HCT116 (cell line): ENCODE results near the gene STAB1. TPM values are rescaled to one million over a fixed set of nuclear protein-coding genes. Genes with fewer than 3 reads are reported as not detected.

ENCODE experiments used
- ATAC-seq: fragments of 200-7000 bp; cut with Tn5 transposase; 2 replicates; pipeline ENCODE4 v1.9.1; 2020; ENCODE audit warnings: mild to moderate bottlenecking, moderate library complexity
- BruUV-seq: library from RNA; stranded (reverse); fragments of 400-500 nt; replicated peaks from 2 replicates; lab custom pipeline; 2021; lab: Mats Ljungman, UMichigan
- CTCF ChIA-PET: fragments of 300-600 bp; sonication (Branson Sonifier 250); formaldehyde crosslinking; loops from one replicate; lab custom pipeline; 2021; ENCODE audit warnings: antibody characterized with exemption; lab: Charles Lee
- POLR2A ChIA-PET: fragments of 300-600, 350-600 bp; sonication (Branson Sonifier 250); formaldehyde crosslinking; loops from one replicate; lab custom pipeline; 2021; ENCODE audit warnings: antibody characterized with exemption; lab: Charles Lee
- RAD21 ChIA-PET, 2 experiments: fragments of 300-600 bp; sonication (Branson Sonifier 250); formaldehyde crosslinking; loops; one replicate each; lab custom pipeline; 2023; ENCODE audit warnings: low total read pairs in 2 of 2; ENCODE audit not compliant: uncharacterized antibody in 2 of 2, unreplicated experiment in 2 of 2, low non-redundant PET in 1 of 2; lab: Charles Lee
- DNase-seq: peaks from one replicate; pipeline ENCODE4 v3.0.0-alpha.2; 2010; ENCODE audit warnings: low read depth, low spot score
- H2AFZ ChIP-seq: fragments of 200-600 bp; shearing (Covaris generic), sonication (generic); 2 replicates; pipeline ENCODE4 v1.6.1; 2017; ENCODE audit warnings: low read depth, mixed run types, mixed read lengths, antibody characterized with exemption, low read length; ENCODE audit not compliant: poor library complexity, severe bottlenecking
- H3K27ac ChIP-seq: 2 replicates; pipeline ENCODE4 v1.5.1; 2012; ENCODE audit warnings: low read depth, low read length
- H3K27me3 ChIP-seq: fragments of 200-600 bp; sonication (generic); 2 replicates; pipeline ENCODE4 v1.6.1; 2016; ENCODE audit warnings: mixed run types, low read length, mixed read lengths; ENCODE audit not compliant: insufficient read depth
- H3K36me3 ChIP-seq, 2 experiments: fragments of 200-500 bp in 1 of 2; fragments of 200-600 bp in 1 of 2; sonication (Bioruptor generic) in 1 of 2; sonication (generic) in 1 of 2; 2 replicates each; pipeline versions ENCODE4 v1.5.1 to v1.6.1; 2014 to 2016; ENCODE audit warnings: low read length in 2 of 2, inconsistent platforms in 1 of 2, mixed read lengths in 1 of 2, mixed run types in 1 of 2; ENCODE audit not compliant: insufficient read depth in 2 of 2, control insufficient read depth in 1 of 2
- H3K4me1 ChIP-seq, 2 experiments: fragments of 200-600 bp in 1 of 2; sonication (generic) in 1 of 2; 2 replicates each; pipeline versions ENCODE4 v1.5.1 to v1.6.1; 2012 to 2017; ENCODE audit warnings: low read length in 2 of 2, inconsistent platforms in 1 of 2, mild to moderate bottlenecking in 1 of 2, mixed read lengths in 1 of 2, mixed run types in 1 of 2, moderate library complexity in 1 of 2; ENCODE audit not compliant: insufficient read depth in 2 of 2, control insufficient read depth in 1 of 2
- H3K4me2 ChIP-seq: fragments of 200-600 bp; sonication (generic); 2 replicates; pipeline ENCODE4 v1.6.1; 2017; ENCODE audit warnings: mixed run types, low read length, mixed read lengths
- H3K4me3 ChIP-seq, 2 experiments: fragments of 200-600 bp in 1 of 2; sonication (generic) in 1 of 2; replicated peaks in 1 of 2; 2 replicates each; pipeline ENCODE4 v1.5.1; 2011 to 2016; ENCODE audit warnings: low read length in 2 of 2, control low read depth in 1 of 2, low read depth in 1 of 2, mild to moderate bottlenecking in 1 of 2, mixed read lengths in 1 of 2, mixed run types in 1 of 2
- H3K79me2 ChIP-seq: fragments of 200-600 bp; sonication (generic); 2 replicates; pipeline ENCODE4 v1.6.1; 2017; ENCODE audit warnings: mild to moderate bottlenecking, mixed run types, low read length, moderate library complexity, mixed read lengths; ENCODE audit not compliant: insufficient read depth
- H3K9ac ChIP-seq: fragments of 200-600 bp; sonication (generic); 2 replicates; pipeline ENCODE4 v1.6.1; 2016; ENCODE audit warnings: low read length, mixed read lengths
- H3K9me2 ChIP-seq: fragments of 200-600 bp; sonication (generic), shearing (Covaris generic); 2 replicates; pipeline ENCODE4 v1.6.1; 2017; ENCODE audit warnings: mixed run types, mild to moderate bottlenecking, moderate library complexity; ENCODE audit not compliant: insufficient read depth
- H3K9me3 ChIP-seq, 2 experiments: fragments of 200-500 bp in 1 of 2; fragments of 200-600 bp in 1 of 2; sonication (Bioruptor generic) in 1 of 2; sonication (generic) in 1 of 2; 2 replicates each; pipeline ENCODE4 v1.6.1; 2014 to 2017; ENCODE audit warnings: low read length in 2 of 2, mixed read lengths in 2 of 2, inconsistent platforms in 1 of 2, low read depth in 1 of 2, mild to moderate bottlenecking in 1 of 2, mixed run types in 1 of 2, moderate library complexity in 1 of 2; ENCODE audit not compliant: control insufficient read depth in 1 of 2, insufficient read depth in 1 of 2
- H4K20me1 ChIP-seq: fragments of 200-600 bp; sonication (generic), shearing (Covaris generic); 2 replicates; pipeline ENCODE4 v1.6.1; 2017; ENCODE audit warnings: mixed run types, mild to moderate bottlenecking, moderate library complexity; ENCODE audit not compliant: insufficient read depth
- CBX3 ChIP-seq: IDR thresholded peaks from 2 replicates; pipeline ENCODE4 v1.6.1; 2012; ENCODE audit warnings: low read depth
- CEBPB ChIP-seq: IDR thresholded peaks from 2 replicates; pipeline ENCODE4 v1.6.1; 2012; ENCODE audit warnings: low read depth
- CTCF ChIP-seq, 3 experiments: fragments of 200-600 bp in 1 of 3; sonication (generic) in 1 of 3; IDR thresholded peaks in 2 of 3; conservative IDR thresholded peaks in 1 of 3; 2 replicates each; pipeline ENCODE4 v1.5.1; 2012 to 2017; ENCODE audit warnings: low read depth in 2 of 3, low read length in 2 of 3, antibody characterized with exemption in 1 of 3, borderline replicate concordance in 1 of 3, control low read depth in 1 of 3, mild to moderate bottlenecking in 1 of 3, mixed read lengths in 1 of 3, mixed run types in 1 of 3, moderate library complexity in 1 of 3; ENCODE audit not compliant: insufficient read depth in 1 of 3
- EGR1 ChIP-seq: IDR thresholded peaks from 2 replicates; pipeline ENCODE4 v1.6.1; 2012; ENCODE audit warnings: low read depth
- ELF1 ChIP-seq: IDR thresholded peaks from 2 replicates; pipeline ENCODE4 v1.6.1; 2012; ENCODE audit warnings: low read depth, borderline replicate concordance
- EZH2 ChIP-seq: fragments of 200-600 bp; sonication (generic); IDR thresholded peaks from 2 replicates; pipeline ENCODE4 v1.6.1; 2017; ENCODE audit warnings: antibody characterized with exemption, mixed run types
- EZH2phosphoT487 ChIP-seq: fragments of 200-600 bp; IDR thresholded peaks from 2 replicates; pipeline ENCODE4 v1.6.1; 2018; ENCODE audit warnings: antibody characterized with exemption, borderline replicate concordance
- MAX ChIP-seq: IDR thresholded peaks from 2 replicates; pipeline ENCODE4 v1.6.1; 2012
- POLR2A ChIP-seq: IDR thresholded peaks from 2 replicates; pipeline ENCODE4 v1.7.0; 2011; ENCODE audit warnings: borderline replicate concordance; ENCODE audit not compliant: insufficient read depth, insufficient read length; ENCODE audit errors: extremely low read depth
- RAD21 ChIP-seq: IDR thresholded peaks from 2 replicates; pipeline ENCODE4 v1.6.1; 2012; ENCODE audit warnings: low read depth, mild to moderate bottlenecking
- SIN3A ChIP-seq: IDR thresholded peaks from 2 replicates; pipeline ENCODE4 v1.6.1; 2012; ENCODE audit warnings: low read depth
- SP1 ChIP-seq: IDR thresholded peaks from 2 replicates; pipeline ENCODE4 v1.6.1; 2012; ENCODE audit warnings: low read depth
- SRF ChIP-seq: IDR thresholded peaks from 2 replicates; pipeline ENCODE4 v1.6.1; 2012; ENCODE audit warnings: low read depth
- TCF7L2 ChIP-seq: IDR thresholded peaks from 2 replicates; pipeline ENCODE4 v1.7.0; 2011; ENCODE audit warnings: borderline replicate concordance, inconsistent platforms; ENCODE audit not compliant: insufficient read depth, insufficient read length; ENCODE audit errors: extremely low read depth
- ZFX ChIP-seq: fragments of 450-650 bp; IDR thresholded peaks from 2 replicates; pipeline ENCODE4 v1.6.1; 2017
- intact Hi-C: fragments of 100-400 bp; cut with micrococcal nuclease; formaldehyde crosslinking; loops from 2 replicates; pipeline ENCODE4 v1.10.0; 2022
- total RNA-seq: library from RNA; stranded (reverse); gene quantifications from one replicate; pipeline ENCODE4 v1.2.1, GENCODE V29; 2021; ENCODE audit not compliant: unreplicated experiment
- TF ChIP-seq, protein P1 (sequence below): IDR thresholded peaks from 2 replicates; pipeline ENCODE4 v1.6.1; 2012; ENCODE audit warnings: low read depth
- TF ChIP-seq, protein P2 (sequence below): IDR thresholded peaks from 2 replicates; pipeline ENCODE4 v1.6.1; 2011; ENCODE audit warnings: mild to moderate bottlenecking, low read length, moderate library complexity; ENCODE audit not compliant: insufficient replicate concordance; ENCODE audit errors: extremely low read depth
- TF ChIP-seq, protein P3 (sequence below): IDR thresholded peaks from 2 replicates; pipeline ENCODE4 v1.6.1; 2012

The STAB1 gene
- total RNA-seq, 1 experiment from 2014 or later = 0.44 TPM

DNA sequence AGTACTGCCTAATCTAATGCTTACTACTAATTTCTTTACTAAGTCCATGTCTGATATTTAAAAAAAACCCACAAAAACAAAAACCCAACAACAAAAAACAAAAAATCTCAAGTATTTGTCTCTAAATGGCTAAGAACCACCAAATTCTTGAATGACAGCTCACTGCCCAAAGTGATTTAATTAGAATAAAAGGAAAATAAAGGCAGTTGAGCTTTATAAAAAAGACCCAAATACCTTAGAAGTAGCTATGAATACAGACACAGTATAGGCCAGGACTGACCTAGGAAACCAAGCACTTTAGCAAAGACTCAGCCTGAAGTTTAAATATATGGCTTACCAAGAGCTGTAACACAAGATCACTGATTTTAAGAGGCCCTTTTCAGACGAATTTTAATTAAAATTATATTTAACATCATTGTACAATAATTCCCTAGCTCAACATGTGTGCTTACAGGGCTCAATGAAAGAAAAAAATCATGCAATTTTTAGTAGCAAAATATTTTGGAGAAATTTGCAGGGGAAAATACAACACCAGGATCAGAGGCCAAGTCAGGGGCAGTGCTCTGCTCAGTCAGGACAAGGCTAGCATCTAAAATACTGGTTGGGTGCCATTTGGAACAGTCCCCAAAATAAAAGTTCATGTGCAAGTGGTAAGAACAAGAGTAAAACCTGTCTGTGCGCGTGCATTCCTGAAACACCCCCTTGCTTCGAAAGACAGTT lies 66.0 kb downstream of the STAB1 start:
- Histone ChIP-seq H3K79me2 (no peaks in the 10 kb centered on the region), H3K9ac (no peak overlapping the region), H3K27me3 (no peaks in the 10 kb centered on the region), H3K4me3 (no peak overlapping the region), H3K9me2 (no peaks in the 10 kb centered on the region), H4K20me1 (no peaks in the 10 kb centered on the region; the same call in 1 of the 2 replicates), H3K4me2 (no peak overlapping the region), H3K36me3 (peaks cover 18 to 23% of the 10 kb centered on the region in 2 experiments), H3K4me1 (no peaks in the 10 kb centered on the region), H3K9me3 (no peaks in the 10 kb centered on the region), H2AFZ (no peak overlapping the region), H3K27ac (no peak overlapping the region)
- intact Hi-C loops = no loop called here
- BruUV-seq = no TSS peak
- POLR2A ChIA-PET = interaction anchor here (1.3 kb wide), 1 partner anchor 25 kb away, joined by 3 read pairs; the partner anchor contains the start of gene UQCC5
- DNase-seq = no peak
- ATAC-seq = no peak
- RAD21 ChIA-PET = no interaction called here
- CTCF ChIA-PET = interaction anchor here (0.9 kb wide), 1 partner anchor 11 kb away, joined by 3 read pairs; no protein-coding TSS in a partner anchor
- TF ChIP-seq TCF7L2 (no peak), MAX (no peak), EZH2phosphoT487 (no peak), EZH2 (no peak), POLR2A (no peak), SRF (no peak), ELF1 (no peak), CEBPB (no peak), CTCF (IDR thresholded peaks at IDR 0.05 in 2 of 3, conservative IDR thresholded peaks at IDR 0.05 in 1 of 3; ENCODE audit: borderline replicate concordance in 1 of 3, insufficient read depth in 1 of 3, low read depth in 2 of 3, low read length in 2 of 3) (no peak), EGR1 (no peak), SP1 (no peak), SIN3A (no peak), RAD21 (no peak), CBX3 (no peak), ZFX (no peak)
- TF ChIP-seq, protein P1, sequence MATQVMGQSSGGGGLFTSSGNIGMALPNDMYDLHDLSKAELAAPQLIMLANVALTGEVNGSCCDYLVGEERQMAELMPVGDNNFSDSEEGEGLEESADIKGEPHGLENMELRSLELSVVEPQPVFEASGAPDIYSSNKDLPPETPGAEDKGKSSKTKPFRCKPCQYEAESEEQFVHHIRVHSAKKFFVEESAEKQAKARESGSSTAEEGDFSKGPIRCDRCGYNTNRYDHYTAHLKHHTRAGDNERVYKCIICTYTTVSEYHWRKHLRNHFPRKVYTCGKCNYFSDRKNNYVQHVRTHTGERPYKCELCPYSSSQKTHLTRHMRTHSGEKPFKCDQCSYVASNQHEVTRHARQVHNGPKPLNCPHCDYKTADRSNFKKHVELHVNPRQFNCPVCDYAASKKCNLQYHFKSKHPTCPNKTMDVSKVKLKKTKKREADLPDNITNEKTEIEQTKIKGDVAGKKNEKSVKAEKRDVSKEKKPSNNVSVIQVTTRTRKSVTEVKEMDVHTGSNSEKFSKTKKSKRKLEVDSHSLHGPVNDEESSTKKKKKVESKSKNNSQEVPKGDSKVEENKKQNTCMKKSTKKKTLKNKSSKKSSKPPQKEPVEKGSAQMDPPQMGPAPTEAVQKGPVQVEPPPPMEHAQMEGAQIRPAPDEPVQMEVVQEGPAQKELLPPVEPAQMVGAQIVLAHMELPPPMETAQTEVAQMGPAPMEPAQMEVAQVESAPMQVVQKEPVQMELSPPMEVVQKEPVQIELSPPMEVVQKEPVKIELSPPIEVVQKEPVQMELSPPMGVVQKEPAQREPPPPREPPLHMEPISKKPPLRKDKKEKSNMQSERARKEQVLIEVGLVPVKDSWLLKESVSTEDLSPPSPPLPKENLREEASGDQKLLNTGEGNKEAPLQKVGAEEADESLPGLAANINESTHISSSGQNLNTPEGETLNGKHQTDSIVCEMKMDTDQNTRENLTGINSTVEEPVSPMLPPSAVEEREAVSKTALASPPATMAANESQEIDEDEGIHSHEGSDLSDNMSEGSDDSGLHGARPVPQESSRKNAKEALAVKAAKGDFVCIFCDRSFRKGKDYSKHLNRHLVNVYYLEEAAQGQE = no peak
- TF ChIP-seq, protein P2, sequence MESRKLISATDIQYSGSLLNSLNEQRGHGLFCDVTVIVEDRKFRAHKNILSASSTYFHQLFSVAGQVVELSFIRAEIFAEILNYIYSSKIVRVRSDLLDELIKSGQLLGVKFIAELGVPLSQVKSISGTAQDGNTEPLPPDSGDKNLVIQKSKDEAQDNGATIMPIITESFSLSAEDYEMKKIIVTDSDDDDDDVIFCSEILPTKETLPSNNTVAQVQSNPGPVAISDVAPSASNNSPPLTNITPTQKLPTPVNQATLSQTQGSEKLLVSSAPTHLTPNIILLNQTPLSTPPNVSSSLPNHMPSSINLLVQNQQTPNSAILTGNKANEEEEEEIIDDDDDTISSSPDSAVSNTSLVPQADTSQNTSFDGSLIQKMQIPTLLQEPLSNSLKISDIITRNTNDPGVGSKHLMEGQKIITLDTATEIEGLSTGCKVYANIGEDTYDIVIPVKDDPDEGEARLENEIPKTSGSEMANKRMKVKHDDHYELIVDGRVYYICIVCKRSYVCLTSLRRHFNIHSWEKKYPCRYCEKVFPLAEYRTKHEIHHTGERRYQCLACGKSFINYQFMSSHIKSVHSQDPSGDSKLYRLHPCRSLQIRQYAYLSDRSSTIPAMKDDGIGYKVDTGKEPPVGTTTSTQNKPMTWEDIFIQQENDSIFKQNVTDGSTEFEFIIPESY = no peak
- TF ChIP-seq, protein P3, sequence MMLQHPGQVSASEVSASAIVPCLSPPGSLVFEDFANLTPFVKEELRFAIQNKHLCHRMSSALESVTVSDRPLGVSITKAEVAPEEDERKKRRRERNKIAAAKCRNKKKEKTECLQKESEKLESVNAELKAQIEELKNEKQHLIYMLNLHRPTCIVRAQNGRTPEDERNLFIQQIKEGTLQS = no peak
